Tibial nerve (tissue), 4 donors: ENCODE data around the gene NFX1. TPM values are rescaled to one million over a fixed set of nuclear protein-coding genes. Genes with fewer than 3 reads are reported as not detected.
"Not testable (repeated sequence)": the region's sequence is repeated elsewhere in the genome, so short reads cannot be mapped to it uniquely, and the experiment has no call there.

Experiments used
- DNase-seq, 2 donors: peaks; one replicate each; pipeline ENCODE4 v3.0.0-alpha.2; 2019; ENCODE audit warnings: low spot score in 2 of 2
- H3K27ac ChIP-seq, 4 donors: fragments of 200-600 bp; sonication (generic) in 3 of 4; one replicate each; pipeline ENCODE4 v1.5.1; 2017 to 2019; ENCODE audit warnings: mild to moderate bottlenecking in 1 of 4
- H3K27me3 ChIP-seq, 2 donors: fragments of 200-600 bp; sonication (generic) in 1 of 2; one replicate each; pipeline versions ENCODE4 v1.5.1 to v1.6.0; 2017 to 2019
- H3K36me3 ChIP-seq, 3 donors: fragments of 200-600 bp; sonication (generic); one replicate each; pipeline ENCODE4 v1.5.1; 2018 to 2019
- H3K4me1 ChIP-seq, 4 donors: fragments of 200-600 bp; sonication (generic) in 3 of 4; one replicate each; pipeline ENCODE4 v1.5.1; 2017 to 2019
- H3K4me3 ChIP-seq, 4 donors: fragments of 200-600 bp; sonication (generic) in 3 of 4; one replicate each; pipeline ENCODE4 v1.5.1; 2017 to 2019; ENCODE audit warnings: mild to moderate bottlenecking in 1 of 4, moderate library complexity in 1 of 4
- H3K9me3 ChIP-seq, 4 donors: fragments of 200-600 bp; sonication (generic) in 3 of 4; one replicate each; pipeline ENCODE4 v1.5.1; 2017 to 2019
- EP300 ChIP-seq, 2 donors: sonication (generic); formaldehyde crosslinking; IDR thresholded peaks; one replicate each; pipeline ENCODE4 v1.6.1; 2017; ENCODE audit warnings: antibody characterized with exemption in 2 of 2, mild to moderate bottlenecking in 1 of 2
- POLR2A ChIP-seq, 2 donors: fragments of 450-650 bp; IDR thresholded peaks; one replicate each; pipeline ENCODE4 v1.6.1; 2017; ENCODE audit warnings: antibody characterized with exemption in 2 of 2, mild to moderate bottlenecking in 2 of 2, moderate library complexity in 2 of 2
- WGBS, 2 donors: methylation state at CpG; one replicate each; pipeline ENCODE4 v1.1.5; 2018; 5-methylcytosine and 5-hydroxymethylcytosine counted together
- total RNA-seq, 4 donors: library from RNA; depleted of rRNA; stranded (reverse); fragments of >200 nt; gene quantifications; one replicate each; pipeline ENCODE4 v1.1.0, GENCODE V29; 2016
- TF ChIP-seq, protein P1 (sequence below), 5 experiments: fragments of 200-600 bp in 3 of 5; fragments of 450-650 bp in 2 of 5; sonication (generic) in 3 of 5; IDR thresholded peaks; one replicate each; pipeline ENCODE4 v1.5.1; 2016 to 2019; ENCODE audit warnings: antibody characterized with exemption in 5 of 5, mild to moderate bottlenecking in 3 of 5, moderate library complexity in 2 of 5

NFX1 gene
- total RNA-seq, 4 donors from 2014 or later, result 35.2 to 45.9 (median 40.5) TPM

DNA sequence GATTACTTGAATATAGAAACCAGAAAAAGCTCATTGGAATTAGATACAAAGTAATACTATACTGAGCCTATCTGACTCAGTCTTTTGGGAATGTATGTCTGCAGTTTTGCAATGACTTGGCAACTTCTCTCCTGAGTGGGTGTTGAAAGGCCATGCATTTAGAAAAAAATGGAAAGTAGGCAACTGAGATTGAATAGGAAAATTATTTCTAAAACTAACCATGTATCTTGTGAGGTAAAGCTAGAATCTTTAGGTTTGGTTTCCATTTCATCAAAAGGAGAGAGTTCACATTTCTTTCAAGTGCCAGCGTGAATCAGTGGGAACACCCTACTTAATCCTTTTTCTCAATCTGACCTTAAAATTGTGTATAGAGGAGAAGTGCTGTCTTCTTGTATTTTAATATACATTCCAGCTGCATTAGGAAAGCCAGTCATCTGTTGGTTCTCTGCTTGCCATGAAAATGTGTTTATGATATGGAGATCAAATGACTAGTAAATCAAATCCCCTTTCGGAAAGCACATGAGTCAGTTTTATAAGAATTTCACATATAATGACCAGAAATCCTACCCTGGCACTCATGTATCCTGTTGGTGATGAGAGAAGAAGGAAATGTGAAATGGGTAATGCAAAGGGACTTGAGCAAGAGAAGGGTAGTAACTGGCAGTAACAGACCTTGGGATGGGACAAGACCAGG is 30.4 kb downstream of the NFX1 start:
- peak in 1 of 2 donors; percentile 16 for DNase-seq
- peaks cover 4 to 93% (median 19%) of the 10 kb centered on the region in 3 donors for H3K36me3 ChIP-seq
- TF ChIP-seq EP300 (IDR thresholded peaks at IDR 0.05), result peak in 1 of 2 donors; percentile 47
- TF ChIP-seq, protein P1, sequence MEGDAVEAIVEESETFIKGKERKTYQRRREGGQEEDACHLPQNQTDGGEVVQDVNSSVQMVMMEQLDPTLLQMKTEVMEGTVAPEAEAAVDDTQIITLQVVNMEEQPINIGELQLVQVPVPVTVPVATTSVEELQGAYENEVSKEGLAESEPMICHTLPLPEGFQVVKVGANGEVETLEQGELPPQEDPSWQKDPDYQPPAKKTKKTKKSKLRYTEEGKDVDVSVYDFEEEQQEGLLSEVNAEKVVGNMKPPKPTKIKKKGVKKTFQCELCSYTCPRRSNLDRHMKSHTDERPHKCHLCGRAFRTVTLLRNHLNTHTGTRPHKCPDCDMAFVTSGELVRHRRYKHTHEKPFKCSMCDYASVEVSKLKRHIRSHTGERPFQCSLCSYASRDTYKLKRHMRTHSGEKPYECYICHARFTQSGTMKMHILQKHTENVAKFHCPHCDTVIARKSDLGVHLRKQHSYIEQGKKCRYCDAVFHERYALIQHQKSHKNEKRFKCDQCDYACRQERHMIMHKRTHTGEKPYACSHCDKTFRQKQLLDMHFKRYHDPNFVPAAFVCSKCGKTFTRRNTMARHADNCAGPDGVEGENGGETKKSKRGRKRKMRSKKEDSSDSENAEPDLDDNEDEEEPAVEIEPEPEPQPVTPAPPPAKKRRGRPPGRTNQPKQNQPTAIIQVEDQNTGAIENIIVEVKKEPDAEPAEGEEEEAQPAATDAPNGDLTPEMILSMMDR (IDR thresholded peaks at IDR 0.05), result no peak
- TF ChIP-seq POLR2A (IDR thresholded peaks at IDR 0.05), result no peak
- peak overlapping the region; percentile 20 to 70 (median 52) for H3K27ac ChIP-seq
- 49 to 53% methylated on average over 2 of the region's 2 CpGs for WGBS, 2 donors
- H3K4me1 ChIP-seq, result peaks cover 0 to 22% (median 5%) of the 10 kb centered on the region in 4 donors
- H3K27me3 ChIP-seq, result no peaks in the 10 kb centered on the region
- H3K4me3 ChIP-seq, result no peak overlapping the region
- no peaks in the 10 kb centered on the region for H3K9me3 ChIP-seq

DNA sequence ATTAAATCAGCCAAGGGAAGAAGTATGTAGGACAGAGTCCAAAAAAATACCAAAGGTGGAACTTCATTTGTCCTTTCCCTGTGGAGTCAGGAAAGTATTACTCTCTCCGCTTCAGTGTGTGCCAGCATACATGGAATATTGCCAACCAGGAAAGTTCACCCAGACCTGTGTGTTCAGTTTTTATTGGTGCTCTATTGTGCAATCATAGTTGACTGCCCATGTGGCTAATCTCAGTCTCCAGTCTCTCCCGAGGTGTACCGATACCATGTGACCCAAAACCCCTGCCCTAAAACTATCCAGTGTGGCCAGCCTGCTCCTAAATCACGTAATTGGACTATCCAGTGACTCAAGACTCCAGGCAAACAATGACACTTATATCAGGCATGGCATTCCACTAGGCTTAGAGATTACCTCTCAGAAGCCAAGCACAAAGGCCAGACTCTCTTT is 38.8 kb downstream of the NFX1 start:
- H3K36me3 ChIP-seq, result peaks cover 0 to 97% (median 0%) of the 10 kb centered on the region in 3 donors
- H3K4me1 ChIP-seq, result no peaks in the 10 kb centered on the region
- H3K27me3 ChIP-seq, result no peaks in the 10 kb centered on the region
- H3K4me3 ChIP-seq, result no peak overlapping the region
- DNase-seq, result peak in 1 of 2 donors; percentile 20
- peak in 1 of 2 donors; percentile 32 for TF ChIP-seq EP300 (IDR thresholded peaks at IDR 0.05)
- TF ChIP-seq, protein P1 (IDR thresholded peaks at IDR 0.05), result no peak
- 72 to 84% methylated on average over 4 of the region's 4 CpGs for WGBS, 2 donors
- no peak overlapping the region for H3K27ac ChIP-seq
- no peaks in the 10 kb centered on the region for H3K9me3 ChIP-seq

DNA sequence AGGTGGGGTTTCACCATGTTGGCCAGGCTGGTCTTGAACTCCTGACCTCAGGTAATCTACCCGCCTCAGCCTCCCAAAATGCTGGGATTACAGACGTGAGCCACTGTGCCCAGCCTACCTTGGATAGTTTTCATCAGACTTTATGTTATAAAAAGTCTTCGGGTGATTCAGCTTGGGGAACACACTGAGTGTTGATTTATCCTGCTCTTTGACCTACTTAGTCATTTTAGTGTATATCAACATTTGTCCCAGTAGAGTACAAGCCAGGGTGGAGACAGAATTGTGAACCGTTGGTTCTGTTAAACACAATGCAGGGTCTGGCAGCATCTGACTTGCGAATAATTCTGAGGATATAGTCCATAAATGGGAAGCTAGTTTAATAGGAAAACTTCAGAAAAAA is 39.7 kb downstream of the NFX1 start:
- no peaks in the 10 kb centered on the region for H3K27me3 ChIP-seq
- WGBS, 2 donors, result 71% methylated on average over 5 of the region's 5 CpGs
- DNase-seq, result no peak
- no peak overlapping the region for H3K4me3 ChIP-seq
- H3K4me1 ChIP-seq, result no peaks in the 10 kb centered on the region
- TF ChIP-seq EP300 (IDR thresholded peaks at IDR 0.05) (no peak), POLR2A (IDR thresholded peaks at IDR 0.05) (no peak)
- TF ChIP-seq, protein P1 (IDR thresholded peaks at IDR 0.05), result no peak
- H3K36me3 ChIP-seq, result peaks cover 0 to 95% (median 0%) of the 10 kb centered on the region in 3 donors
- H3K27ac ChIP-seq, result no peak overlapping the region
- H3K9me3 ChIP-seq, result no peaks in the 10 kb centered on the region

DNA sequence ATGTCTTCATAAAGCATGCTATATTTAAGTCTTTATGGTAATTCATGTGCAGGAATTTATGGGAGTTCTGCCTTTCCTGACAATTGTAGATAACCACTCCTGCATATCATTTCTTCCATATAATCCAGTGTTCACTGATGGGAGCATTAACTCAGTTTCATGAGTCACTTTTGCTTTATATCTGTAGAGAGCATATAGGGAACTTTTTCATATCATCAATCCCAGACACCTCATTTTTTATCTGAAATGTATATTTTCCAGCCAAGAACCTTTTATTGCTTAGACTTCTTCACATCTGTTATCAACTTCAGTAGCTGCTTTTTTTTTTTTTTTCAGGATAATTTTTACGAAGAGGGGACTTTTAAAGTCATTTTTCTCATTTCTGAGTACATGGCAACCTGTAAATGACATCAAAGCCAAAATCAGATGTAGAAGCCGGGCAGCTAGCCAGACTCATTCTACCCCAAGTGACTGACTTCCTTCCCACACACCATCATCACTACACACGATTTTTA is 41.1 kb downstream of the NFX1 start:
- no peaks in the 10 kb centered on the region for H3K9me3 ChIP-seq
- H3K36me3 ChIP-seq, result peaks cover 0 to 96% (median 0%) of the 10 kb centered on the region in 3 donors
- H3K4me3 ChIP-seq, result no peak overlapping the region
- no peak for TF ChIP-seq POLR2A (IDR thresholded peaks at IDR 0.05)
- no peak for TF ChIP-seq EP300 (IDR thresholded peaks at IDR 0.05)
- TF ChIP-seq, protein P1 (IDR thresholded peaks at IDR 0.05), result no peak
- no peak overlapping the region for H3K27ac ChIP-seq
- H3K4me1 ChIP-seq, result no peaks in the 10 kb centered on the region
- no peaks in the 10 kb centered on the region for H3K27me3 ChIP-seq
- 67 to 71% methylated on average over 3 of the region's 3 CpGs for WGBS, 2 donors
- DNase-seq, result no peak

DNA sequence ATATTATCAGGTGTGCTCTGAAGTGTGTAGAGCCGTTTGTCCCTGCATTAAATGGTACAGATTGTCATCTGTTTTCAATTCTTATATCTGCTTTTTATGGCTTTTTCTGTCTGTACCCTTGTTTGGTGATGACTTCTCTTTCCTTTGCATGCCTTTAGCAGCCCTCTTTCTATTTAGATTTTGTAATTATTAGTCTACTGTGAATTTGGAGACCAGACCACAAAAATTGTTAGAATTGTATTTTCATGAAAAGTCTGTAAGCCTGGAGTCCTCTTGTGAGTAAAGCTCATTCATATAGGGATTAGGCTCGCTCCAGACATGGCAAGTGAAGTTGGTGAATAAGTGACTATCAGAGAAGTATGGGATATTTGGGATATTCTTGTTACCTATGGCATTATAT is 41.7 kb downstream of the NFX1 start:
- H3K4me3 ChIP-seq, result no peak overlapping the region
- WGBS, 2 donors, result 75 to 78% methylated on average over 2 of the region's 2 CpGs
- no peaks in the 10 kb centered on the region for H3K4me1 ChIP-seq
- no peak for DNase-seq
- no peak overlapping the region for H3K27ac ChIP-seq
- peaks cover 0 to 96% (median 0%) of the 10 kb centered on the region in 3 donors for H3K36me3 ChIP-seq
- TF ChIP-seq EP300 (IDR thresholded peaks at IDR 0.05), result no peak
- TF ChIP-seq POLR2A (IDR thresholded peaks at IDR 0.05), result no peak
- TF ChIP-seq, protein P1 (IDR thresholded peaks at IDR 0.05), result no peak
- no peaks in the 10 kb centered on the region for H3K9me3 ChIP-seq
- no peaks in the 10 kb centered on the region for H3K27me3 ChIP-seq

DNA sequence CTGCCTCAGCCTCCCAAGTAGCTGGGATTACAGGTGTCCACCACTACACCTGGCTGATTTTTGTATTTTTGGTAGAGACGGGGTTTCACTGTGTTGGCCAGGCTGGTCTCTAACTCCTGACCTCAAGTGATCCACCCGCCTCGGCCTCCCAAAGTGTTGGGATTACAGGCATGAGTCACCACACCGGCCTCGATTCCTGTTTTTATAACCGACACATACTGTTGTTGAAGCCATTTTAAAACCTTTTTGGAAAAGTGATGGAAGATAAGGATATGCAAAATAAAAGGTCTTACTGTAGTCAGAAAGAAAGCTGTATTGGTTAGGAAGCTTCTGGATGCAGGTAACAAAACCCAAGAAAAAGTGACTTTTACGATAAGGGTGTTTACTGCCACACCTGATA is 42.6 kb downstream of the NFX1 start:
- H3K9me3 ChIP-seq, DNase-seq, H3K4me1 ChIP-seq, H3K4me3 ChIP-seq, H3K27ac ChIP-seq, H3K27me3 ChIP-seq: not testable (repeated sequence)
- 92 to 94% methylated on average over 7 of the region's 7 CpGs for WGBS, 2 donors
- peaks cover 0 to 96% (median 2%) of the 10 kb centered on the region in 3 donors for H3K36me3 ChIP-seq
